ENCODE results near the gene IFITM5. TPM values are rescaled to one million over a fixed set of nuclear protein-coding genes. Genes with fewer than 3 reads are reported as not detected.

The IFITM5 gene
- total and polyA plus RNA-seq, 8 donors = 0.73 TPM; not detected in 7

GRCh38 chr11:299951-300735 lies 817 bp upstream of the IFITM5 start:
- H3K27me3 ChIP-seq = peaks cover 12 to 50% (median 30%) of the 10 kb centered on the region in 3 donors
- peaks cover 0 to 31% (median 13%) of the 10 kb centered on the region in 4 donors for H3K4me1 ChIP-seq
- 18 to 26% (median 24%) methylated on average over 17 to 20 of the region's 20 CpGs for WGBS, 5 donors
- TF ChIP-seq POLR2AphosphoS5 (IDR thresholded peaks at IDR 0.05) (no peak), CTCF (IDR thresholded peaks at IDR 0.05) (no peak), EP300 (IDR thresholded peaks at IDR 0.05) (no peak), POLR2A (IDR thresholded peaks at IDR 0.05) (no peak)
- intact Hi-C loops (cut with DNase I; ENCODE audit: low total_unique reads) = no loop called here
- no peak overlapping the region for H3K4me3 ChIP-seq
- peaks cover 0 to 2% (median under 1%) of the 10 kb centered on the region in 4 donors for H3K36me3 ChIP-seq
- H3K9me3 ChIP-seq = no peaks in the 10 kb centered on the region
- DNase-seq = peak in 1 of 2 donors; percentile 75
- no peak overlapping the region for H3K27ac ChIP-seq

- H3K27me3 ChIP-seq = peaks cover 12 to 50% (median 30%) of the 10 kb centered on the region in 3 donors
- WGBS, 5 donors = 46 to 71% (median 60%) methylated on average over 1 to 15 of the region's 15 CpGs
- no peak for DNase-seq
- H3K9me3 ChIP-seq = no peaks in the 10 kb centered on the region
- peaks cover 0 to 18% (median 16%) of the 10 kb centered on the region in 4 donors for H3K36me3 ChIP-seq
- no peak overlapping the region for H3K4me3 ChIP-seq
- peak overlapping the region in 1 of 5 donors; percentile 14 for H3K27ac ChIP-seq
- intact Hi-C loops (cut with DNase I; ENCODE audit: low total_unique reads) = no loop called here
- TF ChIP-seq EP300 (IDR thresholded peaks at IDR 0.05) = no peak
- TF ChIP-seq POLR2A (IDR thresholded peaks at IDR 0.05) = no peak
- TF ChIP-seq POLR2AphosphoS5 (IDR thresholded peaks at IDR 0.05) = no peak
- TF ChIP-seq CTCF (IDR thresholded peaks at IDR 0.05) = no peak
- H3K4me1 ChIP-seq = peaks cover 0 to 22% (median 6%) of the 10 kb centered on the region in 4 donors
Measured at GRCh38 chr11:298406-299065, 790 bp downstream of the IFITM5 start.

- WGBS, 5 donors = 49 to 63% (median 54%) methylated on average over 14 to 26 of the region's 26 CpGs
- H3K27ac ChIP-seq = peak overlapping the region in 1 of 5 donors; percentile 14
- DNase-seq = no peak
Measured at GRCh38 chr11:297586-298405, 1.5 kb downstream of the IFITM5 start.

More at GRCh38 chr11:297586-298405, 1.5 kb downstream of the IFITM5 start:
- H3K4me3 ChIP-seq = no peak overlapping the region
- H3K27me3 ChIP-seq = peaks cover 12 to 50% (median 30%) of the 10 kb centered on the region in 3 donors
- no peaks in the 10 kb centered on the region for H3K9me3 ChIP-seq
- peaks cover 0 to 25% (median 23%) of the 10 kb centered on the region in 4 donors for H3K36me3 ChIP-seq
- TF ChIP-seq CTCF (IDR thresholded peaks at IDR 0.05) (no peak), EP300 (IDR thresholded peaks at IDR 0.05) (no peak), POLR2AphosphoS5 (IDR thresholded peaks at IDR 0.05) (no peak), POLR2A (IDR thresholded peaks at IDR 0.05) (no peak)
- intact Hi-C loops (cut with DNase I; ENCODE audit: low total_unique reads) = no loop called here
- peaks cover 0 to 22% (median 6%) of the 10 kb centered on the region in 4 donors for H3K4me1 ChIP-seq
